HG02884 (cell line): ENCODE data around the gene BCL2L13.
"Not testable (repeated sequence)": the region's sequence is repeated elsewhere in the genome, so short reads cannot be mapped to it uniquely, and the experiment has no call there.

Source experiments
- ATAC-seq: cut with Tn5 transposase; IDR thresholded peaks from one replicate; pipeline ENCODE4 v1.9.1; 2021; ENCODE audit warnings: mild to moderate bottlenecking, moderate library complexity; ENCODE audit not compliant: unreplicated experiment

The BCL2L13 gene

DNA sequence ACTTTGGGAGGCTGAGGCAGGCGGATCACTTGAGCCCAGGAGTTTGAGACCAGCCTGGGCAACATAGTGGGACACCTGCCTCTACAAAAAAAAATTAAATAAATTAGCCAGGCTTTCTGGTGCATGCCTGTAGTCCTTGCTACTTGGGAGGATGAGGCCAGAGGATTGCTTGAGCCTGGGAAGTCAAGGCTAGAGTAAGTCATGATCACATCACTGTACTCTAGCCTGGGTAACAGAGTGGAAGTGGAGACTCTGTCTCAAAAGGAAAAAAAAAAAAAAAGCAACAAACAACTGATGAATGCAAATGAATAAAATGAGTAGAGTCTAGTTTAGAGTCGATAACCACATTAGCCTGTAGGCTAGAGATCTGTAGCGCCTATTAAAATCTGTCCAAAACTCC lies 3.9 kb upstream of the BCL2L13 start:
- ATAC-seq: no peak

DNA sequence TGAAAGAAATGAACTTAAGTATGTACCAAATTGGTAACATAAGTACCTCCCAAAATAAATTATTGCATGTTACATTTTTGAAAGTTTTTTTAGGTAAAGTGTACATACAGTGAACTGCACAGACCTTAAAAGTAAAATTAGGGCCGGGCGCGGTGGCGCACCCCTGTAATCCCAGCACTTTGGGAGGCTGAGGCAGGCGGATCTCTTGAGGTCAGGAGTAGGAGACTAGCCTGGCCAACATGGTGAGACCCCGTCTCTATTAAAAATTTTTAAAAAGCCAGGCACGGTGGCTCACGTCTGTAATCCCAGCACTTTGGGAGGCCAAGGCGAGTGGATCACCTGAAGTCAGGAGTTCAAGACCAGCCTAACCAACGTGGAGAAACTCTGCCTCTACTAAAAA lies 1.7 kb upstream of the BCL2L13 start:
- not testable (repeated sequence) for ATAC-seq

DNA sequence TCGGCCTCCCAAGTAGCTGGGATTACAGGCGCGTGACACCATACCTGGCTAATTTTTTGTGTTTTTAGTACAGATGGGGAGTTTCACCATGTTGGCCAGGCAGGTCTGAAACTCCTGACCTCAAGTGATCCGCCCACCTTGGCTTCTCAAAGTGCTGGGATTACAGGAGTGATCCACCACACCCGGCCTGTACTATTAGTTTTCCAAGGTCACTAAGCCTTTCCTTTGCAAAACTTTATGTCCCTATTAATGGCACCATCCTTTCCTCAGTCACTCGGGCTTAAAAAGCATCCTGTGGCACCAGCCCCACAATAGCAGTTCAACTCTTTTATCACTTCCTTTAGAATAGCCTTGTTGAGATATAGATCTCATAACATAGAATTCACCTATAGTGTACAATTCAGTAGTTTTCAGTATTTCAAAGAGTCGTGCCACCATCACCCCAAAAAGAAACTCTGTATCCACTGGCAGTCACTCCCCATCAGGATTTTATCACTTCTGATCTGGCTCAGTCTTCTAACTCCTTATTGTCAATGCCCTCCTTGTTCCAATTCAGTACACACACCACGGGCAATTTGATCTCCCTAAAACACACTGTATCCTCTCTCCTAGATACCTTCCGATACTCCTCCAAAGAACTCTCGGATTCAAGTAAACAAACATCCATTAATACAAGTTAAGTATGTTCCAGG lies 921 bp upstream of the BCL2L13 start:
- ATAC-seq: no peak

DNA sequence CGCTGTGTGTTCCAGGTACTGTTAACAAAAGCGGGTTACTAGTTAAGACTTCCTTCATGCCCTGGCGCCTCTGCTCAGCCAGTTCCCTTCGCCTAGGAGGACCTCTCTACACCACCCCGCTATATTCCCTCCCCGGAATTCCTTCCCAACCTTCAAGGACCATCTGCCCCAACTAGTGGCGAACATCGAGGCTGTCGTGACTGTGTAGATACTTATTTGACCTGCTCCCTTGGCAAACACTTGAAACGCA lies 450 bp upstream of the BCL2L13 start:
- peak; percentile 22 for ATAC-seq

DNA sequence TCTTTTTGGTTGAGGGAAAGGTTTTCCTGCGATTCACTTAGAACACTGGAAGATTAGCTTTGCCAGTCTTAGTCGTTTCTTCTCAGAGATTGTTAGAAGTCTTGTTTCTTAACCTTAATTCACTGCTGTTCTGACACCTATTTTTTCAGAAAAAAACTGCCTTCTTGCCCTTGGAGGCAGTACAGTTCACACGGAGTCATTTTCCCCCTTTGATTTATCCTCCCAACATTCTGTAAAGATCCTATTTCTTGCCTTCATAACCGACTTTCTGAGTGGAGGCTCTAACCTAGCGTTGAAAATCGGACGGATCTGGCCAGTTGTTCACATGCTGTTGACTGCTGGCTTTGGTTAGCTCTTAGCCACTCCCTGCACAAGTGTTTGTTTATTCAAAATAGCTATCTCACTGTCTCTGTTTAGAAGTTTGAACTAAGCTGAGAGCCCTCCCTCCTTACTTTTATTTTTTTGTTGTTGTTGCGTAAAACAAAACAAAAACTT lies 737 bp downstream of the BCL2L13 start:
- ATAC-seq: no peak

DNA sequence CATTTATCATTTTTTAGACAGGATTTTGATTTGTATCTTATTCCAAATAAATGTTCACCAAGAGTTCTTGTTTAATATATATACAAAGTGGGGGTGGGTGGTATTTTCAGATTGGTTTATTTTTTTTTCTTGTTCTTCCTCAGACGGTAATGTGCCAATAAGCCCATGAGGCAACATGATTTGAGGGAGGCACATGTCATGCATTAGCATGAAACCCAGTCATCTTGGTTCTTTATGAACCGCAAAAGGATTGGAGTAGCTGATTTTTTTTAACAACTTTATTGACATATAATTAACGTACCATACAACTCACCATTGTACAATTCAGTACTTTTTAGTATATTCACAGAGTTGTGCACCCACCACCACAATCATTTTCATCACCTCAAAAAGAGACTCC lies 2.7 kb downstream of the BCL2L13 start:
- no peak for ATAC-seq

DNA sequence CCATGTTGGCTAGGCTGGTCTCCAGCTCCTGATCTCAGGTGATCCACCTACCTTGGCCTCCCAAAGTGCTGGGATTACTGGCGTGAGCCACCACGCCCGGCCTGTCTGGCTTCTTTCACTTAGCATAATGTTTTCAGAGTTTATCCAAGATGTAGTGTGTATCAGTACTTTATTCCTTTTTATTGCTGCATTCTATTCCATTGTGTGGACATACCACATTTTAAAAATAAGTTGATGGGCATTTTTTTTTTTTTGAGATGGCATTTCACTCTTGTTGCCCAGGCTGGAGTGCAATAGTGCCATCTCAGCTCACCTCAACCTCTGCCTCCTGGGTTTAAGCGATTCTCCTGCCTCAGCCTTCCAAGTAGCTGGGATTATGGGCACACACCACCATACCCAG lies 3.8 kb downstream of the BCL2L13 start:
- not testable (repeated sequence) for ATAC-seq

DNA sequence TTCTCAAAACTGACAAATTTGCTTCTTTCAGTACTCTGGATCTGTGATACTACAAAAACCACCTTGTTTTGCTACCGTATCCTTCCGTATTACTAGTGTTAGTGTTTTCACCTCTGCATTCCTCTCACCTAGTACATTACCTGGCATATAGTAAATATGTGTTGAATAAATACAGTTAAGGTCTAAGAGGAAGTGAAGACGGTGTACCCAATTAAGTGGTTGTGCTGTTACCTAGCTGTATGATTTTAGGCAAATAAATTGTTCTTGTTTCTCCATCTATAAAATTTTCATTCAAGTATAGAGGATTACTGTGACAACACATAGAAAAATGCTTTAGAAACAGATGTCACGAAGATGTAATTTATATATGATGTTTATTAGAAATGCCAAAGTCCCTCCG lies 8.9 kb downstream of the BCL2L13 start:
- no peak for ATAC-seq

DNA sequence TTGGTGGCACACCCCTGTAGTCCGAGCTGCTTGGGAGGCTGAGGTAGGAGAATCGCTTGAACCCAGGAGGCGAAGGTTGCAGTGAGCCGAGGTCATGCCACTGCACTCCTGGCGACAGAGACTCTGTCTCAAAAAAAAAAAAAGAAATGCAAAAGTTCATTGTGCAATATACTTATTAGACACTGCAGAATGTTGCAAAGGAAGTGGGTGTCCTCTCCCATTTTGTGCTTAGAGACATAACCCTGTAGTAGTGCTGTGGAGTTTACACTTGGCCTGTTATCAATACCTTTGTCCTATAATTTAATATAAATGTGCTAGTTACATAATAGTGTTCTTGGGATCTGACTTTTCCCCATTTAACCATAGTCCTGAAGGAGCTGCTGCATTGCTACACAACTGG lies 9.4 kb downstream of the BCL2L13 start:
- no peak for ATAC-seq

DNA sequence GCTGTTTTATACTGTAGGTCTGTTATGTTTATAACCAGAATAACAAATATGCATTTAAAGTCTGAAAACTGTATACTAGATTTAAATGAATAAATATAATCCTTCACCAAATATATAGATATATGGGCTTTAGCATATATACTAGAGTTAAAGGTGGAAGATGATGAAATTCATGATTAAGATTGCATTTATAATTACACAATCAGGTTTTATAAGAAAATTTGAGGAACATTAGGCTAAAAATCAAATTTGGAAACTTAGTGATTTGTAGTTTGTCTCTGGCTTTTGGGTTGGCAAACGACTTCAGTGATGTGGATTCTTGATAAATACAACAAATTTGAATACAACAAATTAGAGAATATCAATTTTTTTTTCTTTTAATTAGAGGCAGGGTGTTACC lies 10.0 kb downstream of the BCL2L13 start:
- no peak for ATAC-seq

DNA sequence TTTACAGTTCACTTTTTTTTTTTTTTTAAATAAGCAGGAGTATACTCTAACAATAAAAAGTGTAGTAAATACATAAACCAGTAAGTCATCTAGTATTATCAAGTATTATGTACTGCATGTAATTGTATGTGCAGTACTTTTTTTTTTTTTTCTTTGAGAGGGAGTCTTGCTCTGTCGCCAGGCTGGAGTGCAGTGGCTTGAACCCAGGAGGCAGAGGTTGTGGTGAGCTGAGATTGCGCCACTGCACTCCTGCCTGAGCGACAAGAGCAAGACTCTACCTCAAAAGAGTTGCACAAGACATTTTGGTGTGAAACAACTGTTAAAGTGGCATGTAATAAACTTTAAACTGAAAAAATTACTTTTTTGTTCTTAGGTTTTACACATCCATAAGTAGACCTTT lies 16.7 kb downstream of the BCL2L13 start:
- ATAC-seq: no peak

DNA sequence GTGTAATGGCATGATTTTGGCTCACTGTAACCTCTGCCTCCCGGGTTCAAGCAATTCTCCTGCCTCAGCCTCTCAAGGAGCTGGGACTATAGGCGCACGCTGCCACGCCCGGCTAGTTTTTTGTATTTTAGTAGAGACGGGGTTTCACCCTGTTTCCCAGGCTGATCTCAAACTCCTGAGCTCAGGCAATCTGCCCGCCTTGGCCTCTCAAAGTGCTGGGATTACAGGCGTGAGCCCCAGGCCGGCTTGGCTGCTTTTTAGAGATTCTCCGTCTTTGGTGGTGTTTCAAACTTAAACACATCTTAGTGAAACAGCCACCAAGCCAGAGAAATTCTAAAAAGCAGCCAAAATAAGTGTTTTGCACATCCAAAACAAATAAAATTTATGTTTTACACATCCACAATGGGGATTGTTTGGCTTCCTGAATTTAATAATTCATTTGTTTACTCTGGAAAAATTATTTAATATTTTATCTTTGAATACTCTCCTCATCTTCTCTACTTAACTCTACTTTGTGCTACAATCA lies 18.4 kb downstream of the BCL2L13 start:
- ATAC-seq: no peak

DNA sequence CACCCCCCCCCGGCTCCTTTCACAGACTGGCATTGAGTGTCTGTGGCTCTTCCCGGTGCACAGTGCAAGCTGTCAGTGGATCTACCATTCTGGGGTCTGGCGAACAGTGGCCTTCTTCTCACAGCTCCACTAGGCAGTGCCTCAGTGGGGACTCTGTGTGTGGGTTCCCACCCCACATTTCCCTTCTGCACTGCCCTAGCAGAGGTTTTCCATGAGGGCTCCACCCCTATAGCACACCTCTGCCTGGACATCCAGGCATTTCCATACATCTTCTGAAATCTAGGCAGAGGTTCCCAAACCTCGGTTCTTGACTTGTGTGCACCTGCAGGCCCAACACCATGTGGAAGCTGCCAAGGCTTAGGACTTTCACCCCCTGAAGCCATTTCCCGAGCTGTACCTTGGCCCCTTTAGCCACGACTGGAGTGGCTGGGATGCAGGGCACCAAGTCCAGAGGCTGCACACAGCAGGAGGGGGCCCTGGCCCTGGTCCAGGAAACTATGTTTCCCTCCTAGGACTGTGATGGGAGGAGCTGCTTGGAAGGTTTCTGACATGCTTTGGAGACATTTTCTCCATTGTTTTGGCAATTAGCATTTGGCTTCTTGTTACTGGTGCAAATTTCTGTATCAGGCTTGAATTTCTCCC lies 26.0 kb downstream of the BCL2L13 start:
- ATAC-seq: no peak

DNA sequence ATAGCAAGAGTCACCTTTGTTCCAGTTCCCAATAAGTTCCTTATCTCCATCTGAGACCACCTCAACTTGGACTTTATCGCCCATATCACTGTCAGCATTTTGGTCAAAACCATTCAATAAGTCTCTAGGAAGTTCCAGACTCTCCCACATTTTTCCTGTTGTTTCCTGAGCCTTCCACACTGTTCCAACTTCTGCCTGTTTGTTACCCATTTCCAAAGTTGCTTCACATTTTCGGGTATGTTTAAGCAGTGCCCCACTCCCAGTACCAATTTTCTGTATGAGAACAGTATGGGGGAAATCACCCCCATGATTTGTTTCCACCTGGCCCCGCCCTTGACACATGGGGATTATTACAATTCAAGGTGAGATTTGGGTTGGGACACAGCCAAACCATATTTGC lies 26.7 kb downstream of the BCL2L13 start:
- ATAC-seq: no peak

DNA sequence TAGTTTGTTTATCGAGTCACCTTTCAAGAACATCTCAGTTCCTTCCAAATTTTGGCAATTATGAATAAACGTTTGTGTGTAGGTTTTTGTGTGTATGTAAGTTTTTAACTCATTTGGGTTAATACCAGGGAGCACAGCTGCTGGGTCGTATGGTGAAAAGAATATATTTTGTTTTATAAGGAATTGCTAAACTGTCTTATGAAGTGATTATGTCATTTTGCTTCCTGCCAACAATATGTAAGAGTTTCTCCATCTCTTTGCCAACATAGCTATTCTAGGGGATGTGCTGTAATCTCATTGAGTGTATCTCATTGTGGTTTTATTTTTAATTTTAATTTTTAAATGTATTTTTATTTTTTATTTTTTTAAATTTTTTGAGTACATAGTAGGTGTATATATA lies 27.3 kb downstream of the BCL2L13 start:
- ATAC-seq: no peak

DNA sequence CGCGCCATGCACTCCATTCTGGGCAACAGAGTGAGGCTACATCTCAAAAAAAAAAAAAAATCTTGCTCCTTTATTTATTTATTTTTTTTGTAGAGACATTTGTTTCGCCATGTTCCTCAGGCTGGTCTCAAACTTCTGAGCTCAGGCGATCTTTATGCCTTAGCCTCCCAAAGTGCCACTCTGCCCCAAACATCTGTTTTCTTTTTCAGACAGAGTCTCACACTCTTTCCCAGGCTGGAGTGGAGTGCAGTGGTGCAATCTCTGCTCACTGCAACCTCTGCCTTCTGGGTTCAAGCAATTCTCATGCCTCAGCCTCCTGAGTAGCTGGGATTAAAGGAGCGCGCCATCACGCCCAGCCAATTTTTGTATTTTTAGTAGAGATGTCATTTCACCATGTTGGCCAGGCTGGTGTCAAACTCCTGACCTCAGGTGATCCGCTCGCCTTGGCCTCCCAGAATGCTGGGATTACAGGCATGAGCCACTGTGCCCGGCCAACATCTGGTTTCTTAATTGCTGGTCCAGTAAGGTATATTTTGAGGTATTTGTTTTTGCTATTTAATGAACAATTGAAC lies 33.0 kb downstream of the BCL2L13 start:
- not testable (repeated sequence) for ATAC-seq

DNA sequence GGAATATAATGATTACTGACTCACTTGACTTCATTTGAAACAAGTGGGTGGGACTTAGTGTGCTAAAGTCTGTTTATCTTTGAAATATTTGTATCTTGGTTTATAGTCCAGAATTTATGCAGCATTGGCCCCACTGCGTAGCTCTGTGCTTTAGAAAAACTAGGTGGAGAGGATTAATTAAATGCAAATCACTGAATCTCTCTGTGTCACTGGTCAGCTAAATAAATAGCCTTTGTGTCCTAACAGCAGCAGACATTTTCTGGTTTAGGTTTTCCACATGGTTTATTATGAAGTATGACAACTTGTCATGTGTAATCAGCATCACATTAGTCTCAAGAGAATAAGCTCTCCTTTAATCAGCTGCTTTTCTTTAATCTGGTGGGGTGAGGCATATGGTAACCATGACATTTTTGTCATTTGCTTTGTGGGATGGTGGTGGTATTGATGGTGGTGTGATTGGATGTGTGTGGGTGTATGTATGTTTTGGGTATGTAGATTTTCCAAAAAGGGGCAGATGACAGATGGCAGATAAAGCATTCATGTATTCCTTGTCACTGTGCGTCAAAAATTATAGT lies 33.9 kb downstream of the BCL2L13 start:
- ATAC-seq: no peak

DNA sequence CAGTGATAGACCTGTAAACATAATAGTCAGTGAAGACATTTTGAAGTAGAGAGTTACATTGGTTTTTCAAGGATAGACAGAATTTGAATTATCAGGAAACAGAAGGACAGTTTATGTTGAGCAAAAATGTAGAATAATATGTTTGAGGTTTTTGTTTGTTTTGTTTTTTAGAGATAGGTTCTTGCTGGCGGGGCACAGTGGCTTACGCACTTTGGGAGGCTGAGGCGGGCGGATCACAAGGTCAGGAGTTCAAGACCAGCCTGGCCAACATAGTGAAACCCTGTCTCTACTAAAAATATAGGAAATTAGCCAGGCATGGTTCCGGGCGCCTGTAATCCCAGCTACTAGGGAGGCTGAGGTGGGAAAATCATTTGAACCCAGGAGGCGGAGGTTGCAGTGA lies 35.6 kb downstream of the BCL2L13 start:
- no peak for ATAC-seq

DNA sequence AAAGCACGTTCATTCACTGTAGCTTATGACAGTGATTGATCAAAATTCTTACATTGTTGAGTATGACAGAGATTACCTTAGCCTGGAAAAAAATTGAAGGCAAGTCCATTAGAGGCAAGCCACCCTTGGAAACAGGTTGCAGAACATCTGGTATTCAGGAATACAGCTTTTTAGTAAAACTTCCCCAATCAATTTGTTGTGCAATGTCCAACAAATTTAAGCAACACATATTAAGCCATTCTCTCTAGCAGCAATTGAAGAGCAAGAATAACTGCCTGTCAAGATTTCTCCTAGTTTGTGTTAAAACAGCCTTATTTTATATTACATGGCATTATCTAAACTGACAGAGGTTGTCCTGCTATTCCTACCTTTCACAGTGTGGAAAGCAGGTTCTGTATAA lies 37.0 kb downstream of the BCL2L13 start:
- ATAC-seq: no peak

DNA sequence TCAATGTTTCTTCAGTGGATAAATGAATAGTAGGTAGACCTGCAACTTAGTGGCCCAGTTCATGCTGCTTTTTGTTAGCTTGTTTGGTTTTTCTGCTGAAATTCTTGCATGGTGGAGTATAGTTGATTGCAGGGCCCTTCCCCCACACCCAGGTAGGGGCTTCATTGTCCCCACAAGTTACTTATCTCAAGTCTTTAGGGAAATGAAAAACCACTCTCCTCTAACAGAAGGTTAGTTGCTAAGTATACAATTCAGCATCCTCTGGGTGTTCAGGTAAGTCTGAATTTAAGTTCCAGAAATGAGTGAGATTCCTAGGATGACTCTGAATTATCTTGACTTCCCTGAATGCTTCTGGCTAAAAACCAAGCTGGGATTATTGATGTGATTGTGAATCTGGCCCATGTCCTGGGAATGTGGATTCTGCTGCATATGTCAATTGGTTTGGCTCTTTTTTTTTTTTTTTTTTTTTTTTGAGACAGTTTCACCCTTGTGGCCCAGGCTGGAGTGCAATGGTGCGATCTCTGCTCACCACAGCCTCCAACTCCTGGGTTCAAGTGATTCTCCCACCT lies 40.3 kb downstream of the BCL2L13 start:
- ATAC-seq: no peak

DNA sequence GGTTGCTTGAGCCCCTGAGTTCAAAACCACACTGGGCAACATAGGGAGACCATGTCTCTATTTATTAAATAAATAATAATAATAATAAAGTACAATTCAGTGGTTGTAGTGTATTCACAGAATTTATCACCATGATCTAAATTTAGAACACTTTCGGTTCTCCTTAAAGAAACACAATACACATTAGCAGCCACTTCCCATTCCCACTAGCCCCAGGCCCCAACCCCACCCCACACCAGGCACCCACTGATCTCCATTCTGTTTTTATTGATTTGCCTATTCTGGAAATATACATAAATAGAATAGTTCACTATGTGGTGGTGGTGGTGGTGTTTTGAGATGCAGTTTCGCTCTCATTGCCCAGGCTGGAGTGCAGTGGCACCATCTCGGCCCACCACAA lies 45.7 kb downstream of the BCL2L13 start:
- no peak for ATAC-seq

DNA sequence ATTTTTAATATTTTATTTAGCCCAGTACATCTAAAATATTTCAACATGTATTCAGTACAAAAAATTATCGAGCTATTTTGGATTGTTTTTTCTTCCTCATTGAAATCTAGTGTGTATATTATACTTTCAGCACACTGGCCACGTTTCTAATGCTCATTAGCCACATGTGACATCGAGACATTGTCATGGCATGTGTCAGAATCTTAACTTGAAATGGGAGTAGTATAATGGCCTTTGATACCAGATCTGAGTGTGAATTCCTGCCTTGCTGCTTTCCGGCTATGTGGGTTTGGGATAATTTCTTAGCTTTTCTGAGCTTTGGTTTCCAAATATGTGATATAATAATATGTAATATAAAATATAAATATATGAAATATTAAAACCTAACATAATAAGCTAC lies 54.3 kb downstream of the BCL2L13 start:
- ATAC-seq: no peak
